ENCODE measurements around the gene RBBP6. TPM values are rescaled to one million over a fixed set of nuclear protein-coding genes. Genes with fewer than 3 reads are reported as not detected.
"Not testable (repeated sequence)": the region's sequence is repeated elsewhere in the genome, so short reads cannot be mapped to it uniquely, and the experiment has no call there.

RBBP6 gene
- total RNA-seq, 1 donor from 2014 or later: 77.3 TPM

- no peaks in the 10 kb centered on the region for H3K4me1 Mint-ChIP-seq
- TF ChIP-seq CTCF (conservative IDR thresholded peaks at IDR 0.05): no peak
- peaks cover 64% of the 10 kb centered on the region for H3K36me3 Mint-ChIP-seq (ENCODE audit: low read depth)
- no peak for DNase-seq (ENCODE audit: low read depth, low spot score)
- no peaks in the 10 kb centered on the region for H3K27me3 Mint-ChIP-seq (ENCODE audit: low read depth)
- peaks cover 28% of the 10 kb centered on the region for H3K9me3 Mint-ChIP-seq
- no peak overlapping the region for H3K27ac Mint-ChIP-seq (ENCODE audit: unreplicated experiment)
- H3K4me3 Mint-ChIP-seq: no peak overlapping the region
Measured at GRCh38 chr16:24571096-24571495, 31.7 kb downstream of the RBBP6 start.

- Mint-ChIP-seq H3K4me1 (no peaks in the 10 kb centered on the region), H3K27ac (ENCODE audit: unreplicated experiment) (no peak overlapping the region), H3K27me3 (ENCODE audit: low read depth) (no peaks in the 10 kb centered on the region), H3K9me3 (peaks cover 35% of the 10 kb centered on the region), H3K36me3 (ENCODE audit: low read depth) (peaks cover 68% of the 10 kb centered on the region), H3K4me3 (no peak overlapping the region)
- DNase-seq (ENCODE audit: low read depth, low spot score): no peak
- no peak for TF ChIP-seq CTCF (conservative IDR thresholded peaks at IDR 0.05)
Measured at GRCh38 chr16:24572069-24572468, 32.7 kb downstream of the RBBP6 start.

- no peak for DNase-seq (ENCODE audit: low read depth, low spot score)
- Mint-ChIP-seq H3K4me1 (no peaks in the 10 kb centered on the region), H3K4me3 (no peak overlapping the region), H3K27ac (ENCODE audit: unreplicated experiment) (no peak overlapping the region), H3K27me3 (ENCODE audit: low read depth) (no peaks in the 10 kb centered on the region), H3K36me3 (ENCODE audit: low read depth) (peaks cover 59% of the 10 kb centered on the region), H3K9me3 (peaks cover 35% of the 10 kb centered on the region)
- TF ChIP-seq CTCF (conservative IDR thresholded peaks at IDR 0.05): no peak
Measured at GRCh38 chr16:24573141-24573540, 33.8 kb downstream of the RBBP6 start.

GRCh38 chr16:24574515-24575485 lies 35.4 kb downstream of the RBBP6 start:
- not testable (repeated sequence) for H3K27ac Mint-ChIP-seq (ENCODE audit: unreplicated experiment)
- Mint-ChIP-seq H3K36me3 (ENCODE audit: low read depth) (peaks cover 43% of the 10 kb centered on the region), H3K9me3 (peaks cover 26% of the 10 kb centered on the region)

GRCh38 chr16:24575791-24576190 lies 36.4 kb downstream of the RBBP6 start:
- H3K4me1 Mint-ChIP-seq; H3K4me3 Mint-ChIP-seq; DNase-seq (ENCODE audit: low read depth, low spot score); H3K27me3 Mint-ChIP-seq (ENCODE audit: low read depth); H3K27ac Mint-ChIP-seq (ENCODE audit: unreplicated experiment): not testable (repeated sequence)
- Mint-ChIP-seq H3K9me3 (peaks cover 22% of the 10 kb centered on the region), H3K36me3 (ENCODE audit: low read depth) (peaks cover 34% of the 10 kb centered on the region)

More at GRCh38 chr16:24574515-24575485, 35.4 kb downstream of the RBBP6 start:
- not testable (repeated sequence) for H3K4me1 Mint-ChIP-seq; H3K4me3 Mint-ChIP-seq; DNase-seq (ENCODE audit: low read depth, low spot score); H3K27me3 Mint-ChIP-seq (ENCODE audit: low read depth)

GRCh38 chr16:24577167-24577566 lies 37.8 kb downstream of the RBBP6 start:
- DNase-seq (ENCODE audit: low read depth, low spot score): no peak
- Mint-ChIP-seq H3K4me1 (no peaks in the 10 kb centered on the region), H3K4me3 (no peak overlapping the region), H3K27me3 (ENCODE audit: low read depth) (no peaks in the 10 kb centered on the region), H3K9me3 (peaks cover 11% of the 10 kb centered on the region), H3K27ac (ENCODE audit: unreplicated experiment) (no peak overlapping the region), H3K36me3 (ENCODE audit: low read depth) (peaks cover 20% of the 10 kb centered on the region)
- TF ChIP-seq CTCF (conservative IDR thresholded peaks at IDR 0.05): no peak

All from neural crest cell (in vitro differentiated cells).